IMR-90 (cell line): ENCODE measurements around the gene DIRAS3. TPM values are rescaled to one million over a fixed set of nuclear protein-coding genes. Genes with fewer than 3 reads are reported as not detected.

Source experiments
- ATAC-seq: fragments of 200-7000 bp; cut with Tn5 transposase; 2 replicates; pipeline ENCODE4 v1.9.1; 2020; ENCODE audit warnings: low read depth, mild to moderate bottlenecking, moderate library complexity
- BruUV-seq: library from RNA; stranded (reverse); fragments of 400-500 nt; replicated peaks from 2 replicates; lab custom pipeline; 2021; lab: Mats Ljungman, UMichigan
- CTCF ChIA-PET: fragments of 300-600 bp; formaldehyde crosslinking; extraction: SDS; loops from one replicate; lab custom pipeline; 2021; ENCODE audit warnings: antibody characterized with exemption; lab: Yijun Ruan, JAX
- POLR2A ChIA-PET: fragments of 300-600 bp; sonication (Branson Sonifier 250); formaldehyde crosslinking; loops from one replicate; lab custom pipeline; 2022; ENCODE audit warnings: antibody characterized with exemption; ENCODE audit not compliant: unreplicated experiment; lab: Charles Lee
- DNase-seq: peaks from one replicate; pipeline ENCODE4 v3.0.0; 2013
- H2AFZ ChIP-seq: replicated peaks from 2 replicates; pipeline ENCODE3; 2013; ENCODE audit warnings: low read length, mild to moderate bottlenecking; ENCODE audit not compliant: poor library complexity
- H2AK5ac ChIP-seq: 2 replicates; pipeline ENCODE4 v1.6.1; 2013; ENCODE audit warnings: low read depth, low read length, inconsistent platforms
- H2AK9ac ChIP-seq: replicated peaks from 2 replicates; pipeline ENCODE3; 2013; ENCODE audit warnings: mild to moderate bottlenecking, low read depth, low read length, moderate library complexity; ENCODE audit not compliant: poor library complexity
- H2BK120ac ChIP-seq: 2 replicates; pipeline ENCODE4 v1.6.1; 2013; ENCODE audit warnings: low read depth, low read length, inconsistent platforms
- H2BK15ac ChIP-seq: 3 replicates; pipeline ENCODE4 v1.6.1; 2013; ENCODE audit warnings: low read depth, low read length, inconsistent platforms
- H2BK20ac ChIP-seq: 2 replicates; pipeline ENCODE4 v1.6.1; 2013; ENCODE audit warnings: low read depth, mild to moderate bottlenecking, inconsistent platforms, low read length, moderate library complexity
- H2BK5ac ChIP-seq: 2 replicates; pipeline ENCODE4 v1.6.1; 2013; ENCODE audit warnings: mild to moderate bottlenecking, low read depth, low read length, inconsistent platforms; ENCODE audit not compliant: poor library complexity, severe bottlenecking
- H3K14ac ChIP-seq: replicated peaks from 2 replicates; pipeline ENCODE4 v1.6.1; 2013; ENCODE audit warnings: low read depth, low read length, inconsistent platforms
- H3K18ac ChIP-seq: 2 replicates; pipeline ENCODE4 v1.6.1; 2013; ENCODE audit warnings: low read depth, low read length, control low read depth
- H3K23ac ChIP-seq: 2 replicates; pipeline ENCODE4 v1.6.1; 2013; ENCODE audit warnings: low read depth, low read length, inconsistent platforms
- H3K27ac ChIP-seq: 2 replicates; pipeline ENCODE4 v1.5.1; 2013; ENCODE audit warnings: mild to moderate bottlenecking, control low read depth, low read length; ENCODE audit not compliant: insufficient read depth
- H3K27me3 ChIP-seq: 2 replicates; pipeline ENCODE4 v1.6.1; 2013; ENCODE audit warnings: low read length; ENCODE audit not compliant: control insufficient read depth, insufficient read depth
- H3K36me3 ChIP-seq: 2 replicates; pipeline ENCODE4 v1.6.1; 2013; ENCODE audit warnings: low read length, mixed read lengths; ENCODE audit not compliant: control insufficient read depth, insufficient read depth
- H3K4ac ChIP-seq: 2 replicates; pipeline ENCODE4 v1.6.1; 2013; ENCODE audit warnings: low read depth, low read length, inconsistent platforms
- H3K4me1 ChIP-seq: 2 replicates; pipeline ENCODE4 v1.6.1; 2013; ENCODE audit warnings: low read length, mixed read lengths; ENCODE audit not compliant: control insufficient read depth, insufficient read depth
- H3K4me2 ChIP-seq: 2 replicates; pipeline ENCODE4 v1.6.1; 2013; ENCODE audit warnings: low read depth, mild to moderate bottlenecking, control low read depth, low read length, moderate library complexity
- H3K4me3 ChIP-seq: 2 replicates; pipeline ENCODE4 v1.5.1; 2013; ENCODE audit warnings: low read depth, mild to moderate bottlenecking, control low read depth, low read length, moderate library complexity; ENCODE audit not compliant: insufficient read depth
- H3K56ac ChIP-seq: 2 replicates; pipeline ENCODE4 v1.6.1; 2013; ENCODE audit warnings: low read length, inconsistent platforms; ENCODE audit not compliant: insufficient read depth; ENCODE audit errors: extremely low read depth
- H3K79me1 ChIP-seq, 2 experiments: 2 replicates each; pipeline ENCODE4 v1.6.1; 2013; ENCODE audit warnings: low read length in 2 of 2, inconsistent platforms in 1 of 2, low read depth in 1 of 2
- H3K9ac ChIP-seq: 2 replicates; pipeline ENCODE4 v1.6.1; 2013; ENCODE audit warnings: low read depth, low read length, control low read depth
- H3K9me1 ChIP-seq: 2 replicates; pipeline ENCODE4 v1.6.1; 2013; ENCODE audit warnings: low read length, inconsistent platforms; ENCODE audit not compliant: insufficient read depth
- H3K9me3 ChIP-seq: 2 replicates; pipeline ENCODE4 v1.6.1; 2013; ENCODE audit warnings: low read length; ENCODE audit not compliant: control insufficient read depth, insufficient read depth
- H4K20me1 ChIP-seq: 2 replicates; pipeline ENCODE4 v1.6.1; 2013; ENCODE audit warnings: low read length, inconsistent platforms; ENCODE audit not compliant: insufficient read depth
- H4K5ac ChIP-seq: 2 replicates; pipeline ENCODE4 v1.6.1; 2013; ENCODE audit warnings: mild to moderate bottlenecking, low read depth, low read length, control low read depth
- H4K8ac ChIP-seq, 2 experiments: 2 replicates each; pipeline ENCODE4 v1.6.1; 2013; ENCODE audit warnings: low read depth in 2 of 2, low read length in 2 of 2, control low read depth in 1 of 2, inconsistent platforms in 1 of 2
- H4K91ac ChIP-seq: 2 replicates; pipeline ENCODE4 v1.6.1; 2013; ENCODE audit warnings: low read depth, low read length, inconsistent platforms; ENCODE audit not compliant: insufficient read depth
- BHLHE40 ChIP-seq: fragments of 150-350 bp; IDR thresholded peaks from 2 replicates; pipeline ENCODE4 v1.6.1; 2016; ENCODE audit warnings: mild to moderate bottlenecking, low read depth, low read length
- CTCF ChIP-seq: conservative IDR thresholded peaks from 2 replicates; pipeline ENCODE4 v1.5.1; 2012; ENCODE audit warnings: mild to moderate bottlenecking, low read depth, low read length, improper control_type of control experiment
- FOS ChIP-seq: fragments of 150-350 bp; IDR thresholded peaks from 2 replicates; pipeline ENCODE4 v1.6.1; 2016; ENCODE audit warnings: low read depth, low read length
- MAFK ChIP-seq: IDR thresholded peaks from 2 replicates; pipeline ENCODE4 v1.6.1; 2012; ENCODE audit warnings: low read depth, low read length, improper control_type of control experiment
- MXI1 ChIP-seq: IDR thresholded peaks from 2 replicates; pipeline ENCODE4 v1.6.1; 2012; ENCODE audit warnings: low read depth, mild to moderate bottlenecking, low read length, moderate library complexity, borderline replicate concordance
- RAD21 ChIP-seq: IDR thresholded peaks from 2 replicates; pipeline ENCODE4 v1.6.1; 2012; ENCODE audit warnings: low read length, improper control_type of control experiment
- SMC3 ChIP-seq: fragments of 150-350 bp; IDR thresholded peaks from 2 replicates; pipeline ENCODE4 v1.6.1; 2016; ENCODE audit warnings: low read depth, mild to moderate bottlenecking, antibody characterized with exemption, low read length, moderate library complexity
- WGBS, 2 experiments: methylation state at CpG; one replicate each; pipeline versions ENCODE4 v1.1.5 to v1.1.7; 2013; ENCODE audit warnings: missing lambda C conversion rate in 2 of 2; ENCODE audit not compliant: insufficient read length in 1 of 2; ENCODE audit errors: extremely low coverage in 2 of 2; 5-methylcytosine and 5-hydroxymethylcytosine counted together
- dilution Hi-C: fragments of 300-500 bp; cut with HindIII; formaldehyde crosslinking; loops from one replicate; pipeline ENCODE4 v1.14.3; 2018; ENCODE audit warnings: low sequenced_read_pairs; ENCODE audit not compliant: unreplicated experiment
- in situ Hi-C: fragments of 300-500 bp; cut with MboI; formaldehyde crosslinking; loops from 3 replicates; pipeline ENCODE4 v1.14.3; 2019; ENCODE audit warnings: low sequenced_read_pairs, inconsistent platforms, mixed read lengths
- intact Hi-C: fragments of 100-400 bp; cut with micrococcal nuclease; formaldehyde crosslinking; loops from 2 replicates; pipeline ENCODE4 v1.10.0; 2022
- polyA plus RNA-seq, 3 experiments: library from polyadenylated mRNA; depleted of rRNA; stranded (reverse); fragments of >200 nt; gene quantifications; 2 replicates each; pipeline ENCODE4 v1.2.3, GENCODE V29; 2012; ENCODE audit warnings: low replicate concordance in 1 of 3
- total RNA-seq: library from RNA; depleted of rRNA; stranded (reverse); fragments of >200 nt; gene quantifications from 2 replicates; pipeline ENCODE4 v1.2.3, GENCODE V29; 2012

The DIRAS3 gene
- total and polyA plus RNA-seq, 2 of the 4 experiments (the other 2 are of a cell fraction) = 8.6 to 14.6 TPM

- no peak overlapping the region for H2BK15ac ChIP-seq
- no peak overlapping the region for H3K56ac ChIP-seq
- no peaks in the 10 kb centered on the region for H4K20me1 ChIP-seq
- no peaks in the 10 kb centered on the region for H3K27me3 ChIP-seq
- H3K36me3 ChIP-seq = no peaks in the 10 kb centered on the region
- peak overlapping the region; percentile 1 for H2AK9ac ChIP-seq
- TF ChIP-seq CTCF (peak; percentile 50), RAD21 (peak; percentile 57), MXI1 (no peak), BHLHE40 (no peak), MAFK (no peak), SMC3 (peak; percentile 29), FOS (no peak)
- peak overlapping the region; percentile 51 for H3K4me3 ChIP-seq
- POLR2A ChIA-PET = no interaction called here
- H3K27ac ChIP-seq = peak overlapping the region; percentile 26; the same call in 1 of the 2 replicates
- H2BK120ac ChIP-seq = peak overlapping the region; percentile 40; the same call in 1 of the 2 replicates
- no peaks in the 10 kb centered on the region for H3K9me3 ChIP-seq
- H2AK5ac ChIP-seq = no peak overlapping the region
- intact Hi-C loops = loop anchor here (1.0 kb wide), 1 partner anchor 198 kb away; no protein-coding TSS in a partner anchor
- BruUV-seq = no TSS peak
- CTCF ChIA-PET = interaction anchor here (1.2 kb wide), 1 partner anchor 10 kb away, joined by 3 read pairs; no protein-coding TSS in a partner anchor
- no peak overlapping the region for H4K91ac ChIP-seq
- in situ Hi-C loops = no loop called here
- no peak overlapping the region; the same call in 1 of the 2 replicates for H4K5ac ChIP-seq
- WGBS, 2 experiments = 53% methylated on average over 9 of the region's 28 CpGs; no CpG with 5 or more reads in 1 of the 2 experiments
- no peaks in the 10 kb centered on the region for H3K9me1 ChIP-seq
- H3K4ac ChIP-seq = no peak overlapping the region
- no peaks in the 10 kb centered on the region for H3K79me1 ChIP-seq
- H3K14ac ChIP-seq = no peak overlapping the region
- H3K9ac ChIP-seq = peak overlapping the region; percentile 28; the same call in 1 of the 2 replicates
- H3K4me2 ChIP-seq = peak overlapping the region; percentile 87
- H3K4me1 ChIP-seq = no peaks in the 10 kb centered on the region
- no peak overlapping the region; the same call in 1 of the 2 replicates for H3K18ac ChIP-seq
- H3K23ac ChIP-seq = peak overlapping the region; percentile 61; the same call in 1 of the 2 replicates
- dilution Hi-C loops = no loop called here
- ATAC-seq (peak; percentile 82), DNase-seq (peak; percentile 68)
- H2BK5ac ChIP-seq = no peak overlapping the region
- H2AFZ ChIP-seq = peak overlapping the region; percentile 85
- no peak overlapping the region for H2BK20ac ChIP-seq
- H4K8ac ChIP-seq = no peak overlapping the region
Measured at GRCh38 chr1:68051475-68051874, 1.0 kb upstream of the DIRAS3 start.
